Gastroesophageal sphincter (tissue), 4 donors: ENCODE results near the gene SBK2. TPM values are rescaled to one million over a fixed set of nuclear protein-coding genes. Genes with fewer than 3 reads are reported as not detected.
"Not testable (repeated sequence)": the region's sequence is repeated elsewhere in the genome, so short reads cannot be mapped to it uniquely, and the experiment has no call there.

Experiments
- ATAC-seq: fragments of 150-250 bp; one replicate; pipeline ENCODE4 v1.9.1; 2016; ENCODE audit warnings: mild to moderate bottlenecking, moderate library complexity
- H3K27ac ChIP-seq, 4 donors: fragments of 200-600 bp; sonication (generic) in 3 of 4; 1 replicate in 3 of 4; 2 replicates in 1 of 4; pipeline ENCODE4 v1.5.1; 2016 to 2019
- H3K27me3 ChIP-seq: fragments of 200-600 bp; sonication (generic); one replicate; pipeline ENCODE4 v1.5.1; 2019
- H3K36me3 ChIP-seq, 2 donors: fragments of 200-600 bp; sonication (generic); one replicate each; pipeline ENCODE4 v1.5.1; 2019; ENCODE audit warnings: control low read depth in 1 of 2
- H3K4me1 ChIP-seq, 3 donors: fragments of 200-600 bp; sonication (generic); 1 replicate in 2 of 3; 2 replicates in 1 of 3; pipeline ENCODE4 v1.5.1; 2016 to 2019; ENCODE audit warnings: control low read depth in 2 of 3
- H3K4me3 ChIP-seq, 2 donors: fragments of 200-600 bp; sonication (generic); one replicate each; pipeline ENCODE4 v1.5.1; 2019; ENCODE audit warnings: mild to moderate bottlenecking in 1 of 2, moderate library complexity in 1 of 2
- H3K9me3 ChIP-seq, 3 donors: fragments of 200-600 bp; sonication (generic); one replicate each; pipeline ENCODE4 v1.5.1; 2017 to 2019; ENCODE audit warnings: control low read depth in 2 of 3
- CTCF ChIP-seq, 4 experiments: fragments of 200-600 bp in 2 of 4; fragments of 450-650 bp in 2 of 4; sonication (generic) in 1 of 4; IDR thresholded peaks; one replicate each; pipeline ENCODE4 v1.5.1; 2017 to 2019; ENCODE audit warnings: antibody characterized with exemption in 4 of 4, mild to moderate bottlenecking in 2 of 4, moderate library complexity in 2 of 4
- EP300 ChIP-seq: sonication (generic); formaldehyde crosslinking; IDR thresholded peaks from one replicate; pipeline ENCODE4 v1.6.1; 2017; ENCODE audit warnings: antibody characterized with exemption, mild to moderate bottlenecking
- POLR2A ChIP-seq, 2 donors: fragments of 450-650 bp; IDR thresholded peaks; one replicate each; pipeline ENCODE4 v1.6.1; 2017; ENCODE audit warnings: antibody characterized with exemption in 2 of 2, mild to moderate bottlenecking in 2 of 2, moderate library complexity in 1 of 2
- POLR2AphosphoS5 ChIP-seq: sonication (generic); formaldehyde crosslinking; IDR thresholded peaks from one replicate; pipeline ENCODE4 v1.6.1; 2017; ENCODE audit warnings: antibody characterized with exemption
- WGBS, 2 donors: methylation state at CpG; one replicate each; pipeline ENCODE4 v1.1.5; 2018; ENCODE audit warnings: low coverage in 1 of 2; 5-methylcytosine and 5-hydroxymethylcytosine counted together
- total RNA-seq, 4 donors: library from RNA; depleted of rRNA; stranded (reverse); fragments of >200 nt; gene quantifications; one replicate each; pipeline ENCODE4 v1.1.0, GENCODE V29; 2016

The SBK2 gene
- total RNA-seq, result not detected

- Histone ChIP-seq H3K27me3 (peaks cover 21% of the 10 kb centered on the region), H3K4me1 (peaks cover 0 to 10% (median 0%) of the 10 kb centered on the region in 3 donors), H3K36me3 (no peaks in the 10 kb centered on the region), H3K9me3 (no peaks in the 10 kb centered on the region), H3K4me3 (no peak within 1 kb of the TSS), H3K27ac (no peak within 1 kb of the TSS)
- WGBS, 2 donors, result no CpG with 5 or more reads among the region's 14 CpGs
- no peak for ATAC-seq
- no peak for TF ChIP-seq POLR2A (IDR thresholded peaks at IDR 0.05)
- TF ChIP-seq CTCF (IDR thresholded peaks at IDR 0.05), result no peak
- no peak for TF ChIP-seq POLR2AphosphoS5
- TF ChIP-seq EP300, result no peak
Measured at GRCh38 chr19:55536951-55537740, at the start of gene SBK2. Gene SBK2, minus strand, starts transcription at chr19:55537133. Its CDS starts 839 bp downstream, at chr19:55536294.

- peaks cover 0 to 47% (median 21%) of the 10 kb centered on the region in 3 donors for H3K4me1 ChIP-seq
- peak; percentile 65 for ATAC-seq
- no peaks in the 10 kb centered on the region for H3K9me3 ChIP-seq
- no peaks in the 10 kb centered on the region for H3K36me3 ChIP-seq
- no peak for TF ChIP-seq POLR2AphosphoS5
- TF ChIP-seq POLR2A (IDR thresholded peaks at IDR 0.05), result no peak
- no peak for TF ChIP-seq CTCF (IDR thresholded peaks at IDR 0.05)
- TF ChIP-seq EP300, result no peak
- H3K4me3 ChIP-seq, result peak overlapping the region in 1 of 2 donors; percentile 48
- peaks cover 8% of the 10 kb centered on the region for H3K27me3 ChIP-seq
- WGBS, 2 donors, result 1 to 8% methylated on average over 5 to 21 of the region's 36 CpGs
- peak overlapping the region in 3 of 4 donors; percentile 48 to 72 (median 63) for H3K27ac ChIP-seq
Measured at GRCh38 chr19:55585658-55586339, 48.9 kb upstream of the SBK2 start.

- H3K27ac ChIP-seq, result no peak overlapping the region
- ATAC-seq, result no peak
- 82% methylated on average over 8 of the region's 11 CpGs; no CpG with 5 or more reads in 1 of the 2 donors for WGBS, 2 donors
- no peaks in the 10 kb centered on the region for H3K36me3 ChIP-seq
- no peak overlapping the region for H3K4me3 ChIP-seq
- H3K4me1 ChIP-seq, result peaks cover 0 to 52% (median 22%) of the 10 kb centered on the region in 3 donors
- TF ChIP-seq POLR2AphosphoS5 (no peak), CTCF (IDR thresholded peaks at IDR 0.05) (no peak), POLR2A (IDR thresholded peaks at IDR 0.05) (no peak), EP300 (no peak)
- H3K9me3 ChIP-seq, result no peaks in the 10 kb centered on the region
- peaks cover 8% of the 10 kb centered on the region for H3K27me3 ChIP-seq
Measured at GRCh38 chr19:55584871-55585270, 47.9 kb upstream of the SBK2 start.

GRCh38 chr19:55583897-55584296 lies 47.0 kb upstream of the SBK2 start:
- not testable (repeated sequence) for H3K4me3 ChIP-seq, ATAC-seq, H3K27me3 ChIP-seq, H3K27ac ChIP-seq, H3K9me3 ChIP-seq, H3K36me3 ChIP-seq
- H3K4me1 ChIP-seq, result peaks cover 0 to 62% (median 25%) of the 10 kb centered on the region in 3 donors
- 66% methylated on average over 7 to 8 of the region's 8 CpGs for WGBS, 2 donors

GRCh38 chr19:55582284-55582683 lies 45.4 kb upstream of the SBK2 start:
- H3K9me3 ChIP-seq, ATAC-seq, H3K4me3 ChIP-seq, H3K27me3 ChIP-seq, H3K27ac ChIP-seq: not testable (repeated sequence)
- 59% methylated on average over 3 of the region's 4 CpGs; no CpG with 5 or more reads in 1 of the 2 donors for WGBS, 2 donors
- Histone ChIP-seq H3K36me3 (peaks cover 0 to 22% of the 10 kb centered on the region in 2 donors), H3K4me1 (peaks cover 0 to 56% (median 23%) of the 10 kb centered on the region in 3 donors)
